MM.1S (cell line): Measurements from ENCODE around the gene UNKL.

Source experiments
- EZH2 ChIP-seq: fragments of 300-600 bp; sonication (generic); optimal IDR thresholded peaks from 2 replicates; pipeline ENCODE3; 2017; ENCODE audit warnings: low read depth, mild to moderate bottlenecking, antibody characterized with exemption, low read length, mixed read lengths
- EZH2phosphoT487 ChIP-seq: fragments of 300-600 bp; sonication (generic); IDR thresholded peaks from 2 replicates; pipeline ENCODE4 v1.6.1; 2018; ENCODE audit warnings: antibody characterized with exemption, low read length
- TF ChIP-seq, protein P1 (sequence below): fragments of 300-600 bp; sonication (generic); IDR thresholded peaks from 2 replicates; pipeline ENCODE4 v1.5.1; 2016; ENCODE audit warnings: antibody characterized with exemption, low read length, mixed read lengths

GRCh38 chr16:1429012-1429411, 14.5 kb upstream of the UNKL start:
- TF ChIP-seq EZH2phosphoT487: no peak
- TF ChIP-seq, protein P1, sequence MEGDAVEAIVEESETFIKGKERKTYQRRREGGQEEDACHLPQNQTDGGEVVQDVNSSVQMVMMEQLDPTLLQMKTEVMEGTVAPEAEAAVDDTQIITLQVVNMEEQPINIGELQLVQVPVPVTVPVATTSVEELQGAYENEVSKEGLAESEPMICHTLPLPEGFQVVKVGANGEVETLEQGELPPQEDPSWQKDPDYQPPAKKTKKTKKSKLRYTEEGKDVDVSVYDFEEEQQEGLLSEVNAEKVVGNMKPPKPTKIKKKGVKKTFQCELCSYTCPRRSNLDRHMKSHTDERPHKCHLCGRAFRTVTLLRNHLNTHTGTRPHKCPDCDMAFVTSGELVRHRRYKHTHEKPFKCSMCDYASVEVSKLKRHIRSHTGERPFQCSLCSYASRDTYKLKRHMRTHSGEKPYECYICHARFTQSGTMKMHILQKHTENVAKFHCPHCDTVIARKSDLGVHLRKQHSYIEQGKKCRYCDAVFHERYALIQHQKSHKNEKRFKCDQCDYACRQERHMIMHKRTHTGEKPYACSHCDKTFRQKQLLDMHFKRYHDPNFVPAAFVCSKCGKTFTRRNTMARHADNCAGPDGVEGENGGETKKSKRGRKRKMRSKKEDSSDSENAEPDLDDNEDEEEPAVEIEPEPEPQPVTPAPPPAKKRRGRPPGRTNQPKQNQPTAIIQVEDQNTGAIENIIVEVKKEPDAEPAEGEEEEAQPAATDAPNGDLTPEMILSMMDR: no peak
- TF ChIP-seq EZH2: no peak
